Hematopoietic multipotent progenitor cell treated with erythropoietin and hydrocortisone succinate and interleukin-3 and kit ligand, for 15 days (in vitro differentiated cells): Measurements from ENCODE around the gene IFNA1.
"Not testable (repeated sequence)": the region's sequence is repeated elsewhere in the genome, so short reads cannot be mapped to it uniquely, and the experiment has no call there.

Source experiments
- DNase-seq: peaks from one replicate; pipeline ENCODE4 v3.0.0-alpha.2; 2015; ENCODE audit warnings: low spot score

Gene IFNA1

DNA sequence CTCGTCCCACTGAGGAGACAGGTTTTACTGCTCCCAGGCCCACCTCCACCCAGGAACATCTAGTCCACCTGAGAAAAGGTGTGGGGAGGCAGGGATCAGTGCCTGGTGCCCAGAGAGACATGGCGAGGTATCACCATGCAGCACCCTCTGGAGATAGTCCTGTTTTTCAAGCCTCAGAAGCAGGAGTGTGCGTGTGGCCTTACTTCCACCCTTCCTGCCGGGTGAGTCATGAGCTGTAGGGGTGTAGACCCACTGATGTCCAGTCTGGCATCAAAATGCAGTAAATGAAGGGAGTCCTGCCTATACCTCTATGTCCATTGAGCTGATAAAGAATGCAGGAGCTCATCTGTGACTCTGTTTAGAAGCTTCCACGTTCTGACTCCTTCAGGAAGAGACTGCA, 9.1 kb downstream of the IFNA1 start:
- DNase-seq: not testable (repeated sequence)

DNA sequence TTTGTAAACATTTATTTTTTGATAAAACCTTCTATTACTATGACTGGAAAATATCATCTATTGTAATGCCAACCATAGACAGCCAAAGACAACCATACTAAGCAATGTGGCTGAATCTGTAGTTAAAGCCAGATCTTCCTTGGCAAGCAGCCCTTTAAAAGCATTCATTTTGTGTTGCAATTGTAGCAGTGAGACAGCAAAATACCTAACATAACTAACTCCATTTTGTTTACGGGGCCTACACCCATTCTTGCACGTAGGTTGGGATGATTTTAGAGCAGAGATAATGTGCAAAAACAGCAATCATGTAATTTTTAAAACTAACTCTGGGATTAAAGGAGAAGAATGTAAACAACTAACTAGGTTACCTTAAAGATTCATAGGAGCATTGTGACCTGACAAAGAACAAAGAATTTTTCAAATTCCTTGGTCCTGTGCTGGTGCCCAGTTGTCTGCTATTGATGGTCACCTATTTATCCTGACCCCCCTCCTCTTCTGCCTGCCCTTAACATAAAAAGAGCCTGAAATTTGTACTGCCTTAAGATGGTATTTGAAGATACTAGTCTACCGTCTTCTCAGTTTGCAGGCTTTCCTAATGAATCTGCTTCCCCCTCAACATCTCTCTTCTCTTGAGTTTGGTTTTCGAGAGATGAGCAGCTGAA, 10.6 kb downstream of the IFNA1 start:
- no peak for DNase-seq

DNA sequence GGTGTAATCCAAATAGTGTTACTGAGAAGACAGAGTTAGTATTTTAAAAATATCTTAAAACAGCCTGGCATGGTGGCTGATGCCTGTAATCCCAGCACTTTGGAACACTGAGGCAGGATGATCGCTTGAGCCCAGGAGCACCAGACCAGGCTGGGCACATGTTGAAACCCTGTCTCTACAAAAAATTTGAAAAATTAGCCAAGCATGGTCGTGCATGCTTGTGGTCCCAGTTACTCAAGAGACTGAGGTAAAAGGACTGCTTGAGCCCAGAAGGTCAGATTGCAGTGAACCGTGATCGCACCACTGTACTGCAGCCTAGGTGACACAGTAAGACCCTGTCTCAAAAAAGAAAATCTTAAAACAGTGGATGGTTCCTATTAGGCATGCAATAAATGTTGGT, 12.4 kb downstream of the IFNA1 start:
- no peak for DNase-seq

DNA sequence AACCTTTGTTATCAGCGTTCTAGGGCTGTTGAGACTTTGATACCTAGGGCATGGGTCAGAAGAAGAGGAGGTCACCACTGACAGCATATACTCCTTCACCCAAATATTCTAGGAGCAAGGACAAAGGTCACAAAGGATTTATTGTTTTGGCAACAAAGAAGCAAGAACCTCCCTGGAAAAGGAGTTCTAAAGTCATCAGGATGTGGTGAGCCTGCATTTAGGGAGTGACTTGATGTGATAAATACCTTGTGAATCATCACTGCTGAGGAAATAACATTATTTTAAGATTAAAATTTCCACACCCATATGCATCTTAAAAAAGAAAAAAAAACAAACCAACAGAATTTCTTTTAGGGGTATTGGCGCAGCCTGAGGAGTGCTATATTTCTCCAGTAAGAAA, 13.9 kb downstream of the IFNA1 start:
- no peak for DNase-seq

DNA sequence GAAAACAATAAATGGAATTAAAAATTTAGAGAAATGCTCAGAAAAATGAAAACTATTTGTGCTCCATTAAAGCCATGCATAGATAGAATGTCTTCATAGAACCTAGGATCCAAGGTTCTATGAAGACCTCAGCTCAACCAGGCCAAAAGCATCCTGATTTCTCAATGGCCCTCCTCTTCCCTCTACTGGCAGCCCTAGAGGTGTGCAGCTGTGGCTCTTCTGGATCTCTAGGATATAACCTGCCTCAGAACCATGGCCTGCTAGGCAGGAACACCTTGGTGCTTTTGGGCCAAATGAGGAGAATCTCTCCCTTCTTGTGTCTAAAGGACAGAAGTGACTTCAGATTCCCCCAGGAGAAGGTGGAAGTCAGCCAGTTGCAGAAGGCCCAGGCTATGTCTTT, 15.1 kb downstream of the IFNA1 start:
- DNase-seq: no peak

DNA sequence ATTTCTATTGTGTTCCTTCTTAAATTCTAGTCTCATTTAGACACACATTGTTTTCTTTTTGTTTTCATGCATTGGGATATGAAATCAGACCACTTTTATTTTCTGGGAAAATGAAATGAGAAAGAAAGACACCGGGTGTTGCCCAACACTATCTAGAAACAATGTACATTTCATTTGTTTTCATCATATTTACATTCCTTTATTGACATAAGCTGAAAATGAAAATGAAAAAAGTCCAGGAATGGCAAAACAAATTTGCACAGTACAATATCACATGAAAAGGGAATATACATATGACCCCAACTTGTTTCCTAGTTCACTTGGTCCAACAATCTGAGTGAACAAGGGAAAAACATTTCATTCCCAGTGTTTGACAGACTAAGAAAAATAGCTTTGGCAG, 21.1 kb downstream of the IFNA1 start:
- DNase-seq: no peak

DNA sequence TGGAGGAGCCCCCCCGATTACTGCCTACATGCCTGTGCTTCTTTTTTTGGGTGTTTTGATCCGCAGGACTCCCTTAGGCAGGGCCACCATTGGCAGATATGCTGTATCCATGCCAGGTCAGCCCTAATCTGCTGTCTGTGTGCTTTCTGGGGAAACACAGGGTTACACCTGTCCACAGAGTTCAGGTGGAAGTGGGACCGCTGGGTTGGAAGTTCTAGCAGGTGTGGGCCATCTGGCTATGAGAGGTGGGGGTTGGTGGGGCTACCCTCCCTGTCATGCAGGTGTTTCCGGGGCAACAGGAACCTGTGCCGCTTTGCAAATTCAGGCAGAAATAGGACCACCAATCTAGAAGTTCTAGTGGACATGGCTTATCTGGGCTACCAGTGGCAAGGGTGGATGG, 24.9 kb downstream of the IFNA1 start:
- no peak for DNase-seq

DNA sequence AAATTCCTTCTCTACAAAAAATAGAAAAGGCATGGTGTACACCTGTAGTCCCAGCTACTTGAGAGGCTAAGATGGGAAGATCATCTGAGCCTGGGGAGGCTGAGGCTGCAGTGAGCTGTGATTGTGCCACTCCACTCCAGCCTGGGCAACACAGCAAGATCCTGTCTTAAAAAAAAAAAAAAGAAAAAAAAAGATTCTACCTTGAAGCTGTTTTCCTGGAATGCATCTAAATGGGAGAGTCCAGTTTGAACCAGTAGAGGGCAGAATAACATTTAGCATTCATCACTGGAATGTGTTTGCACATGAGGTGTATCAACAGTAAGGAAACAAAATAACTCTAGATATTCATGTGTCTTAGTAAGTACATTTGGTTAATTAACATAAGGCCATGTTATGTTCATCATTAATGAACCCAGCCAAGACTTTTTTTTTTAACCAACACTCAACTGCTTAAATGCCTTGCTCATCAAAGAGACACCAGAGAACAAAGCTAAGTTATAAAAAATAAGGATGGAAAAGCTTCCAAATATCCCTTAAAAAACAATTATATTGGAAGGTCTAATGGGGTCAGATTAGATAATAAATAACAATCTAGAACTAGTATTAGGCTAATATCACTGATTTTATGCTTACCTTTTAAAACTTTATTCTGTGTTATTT, 25.8 kb downstream of the IFNA1 start:
- DNase-seq: peak; percentile 6

DNA sequence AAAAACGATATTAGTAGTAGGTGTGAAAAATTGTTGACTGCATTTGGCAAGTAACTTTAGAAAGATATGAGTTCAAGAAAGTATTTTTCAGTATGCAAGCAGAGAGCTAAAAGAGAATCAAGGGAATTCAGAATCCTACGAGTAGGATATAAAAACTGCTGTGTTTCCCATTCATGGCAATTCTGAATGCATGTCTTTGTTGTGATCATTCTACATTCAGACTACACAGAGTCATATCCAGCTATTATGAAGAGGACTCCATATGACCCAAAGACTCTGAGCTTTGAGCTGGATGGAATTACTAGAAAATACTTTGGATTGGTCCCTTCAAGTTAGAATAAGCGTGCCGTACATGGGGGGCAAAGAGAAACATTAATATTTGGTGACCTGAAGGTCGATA, 29.9 kb downstream of the IFNA1 start:
- no peak for DNase-seq

DNA sequence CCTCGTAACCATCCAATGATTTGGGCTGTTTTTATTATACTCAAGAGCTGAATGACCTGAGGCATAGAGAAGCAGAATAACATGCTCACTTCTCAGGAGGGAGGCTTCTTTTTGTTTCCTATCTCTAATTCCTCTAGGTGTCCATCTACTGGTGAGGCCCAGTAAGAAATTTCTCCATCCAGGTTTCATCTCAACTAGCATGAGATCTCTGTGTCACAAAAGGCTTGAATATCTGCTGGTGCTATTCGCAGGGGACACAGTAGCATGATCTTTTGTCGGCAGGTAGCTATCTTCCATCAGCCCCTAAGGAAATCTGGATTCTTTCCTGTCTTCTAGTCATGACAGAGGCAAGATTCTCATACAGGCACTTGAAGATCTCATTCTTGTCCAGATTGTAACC, 33.0 kb downstream of the IFNA1 start:
- no peak for DNase-seq

DNA sequence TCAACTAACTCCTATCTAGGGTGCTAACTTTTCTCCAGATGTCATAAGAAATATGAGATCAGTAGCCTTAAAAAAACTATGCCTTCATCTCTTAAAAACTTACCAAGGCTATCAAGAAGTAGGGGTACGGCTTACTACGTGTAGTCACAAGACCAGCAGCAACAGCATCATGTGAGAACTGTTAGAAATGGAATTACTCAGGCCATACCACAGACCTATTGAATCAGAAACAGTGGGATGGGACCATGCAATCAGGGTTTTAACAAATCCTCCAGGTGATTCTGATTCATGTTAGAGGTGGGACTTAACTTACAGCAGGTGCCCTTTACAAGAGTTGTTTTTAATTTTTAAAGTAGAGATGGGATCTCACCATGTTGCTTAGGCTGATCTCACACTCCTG, 37.2 kb downstream of the IFNA1 start:
- no peak for DNase-seq

DNA sequence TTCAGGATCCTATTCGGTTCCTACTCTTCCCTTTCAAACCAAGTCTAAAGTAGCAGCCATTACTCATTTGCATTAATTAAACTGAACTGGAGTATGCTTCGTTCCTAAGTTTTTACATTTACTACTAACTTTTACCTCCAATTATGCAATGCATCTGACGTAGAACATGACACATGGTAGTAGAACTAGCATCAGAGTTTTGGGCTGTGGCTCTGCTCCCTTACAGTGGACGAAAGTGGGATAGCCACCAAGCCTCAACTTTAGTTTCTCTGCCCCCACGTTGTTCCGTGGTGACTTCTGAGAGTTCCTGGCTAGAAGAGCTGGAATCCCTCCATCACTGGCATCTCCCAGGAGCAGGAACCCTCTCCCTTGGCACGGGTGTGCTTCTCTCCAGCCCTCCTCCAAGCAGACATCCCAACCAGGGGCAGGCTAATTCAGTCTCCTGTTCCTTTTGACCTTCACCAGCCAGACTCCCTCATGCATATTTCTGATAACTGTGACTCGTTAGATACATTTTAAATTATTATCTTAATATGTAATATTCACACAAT, 39.0 kb downstream of the IFNA1 start:
- no peak for DNase-seq

DNA sequence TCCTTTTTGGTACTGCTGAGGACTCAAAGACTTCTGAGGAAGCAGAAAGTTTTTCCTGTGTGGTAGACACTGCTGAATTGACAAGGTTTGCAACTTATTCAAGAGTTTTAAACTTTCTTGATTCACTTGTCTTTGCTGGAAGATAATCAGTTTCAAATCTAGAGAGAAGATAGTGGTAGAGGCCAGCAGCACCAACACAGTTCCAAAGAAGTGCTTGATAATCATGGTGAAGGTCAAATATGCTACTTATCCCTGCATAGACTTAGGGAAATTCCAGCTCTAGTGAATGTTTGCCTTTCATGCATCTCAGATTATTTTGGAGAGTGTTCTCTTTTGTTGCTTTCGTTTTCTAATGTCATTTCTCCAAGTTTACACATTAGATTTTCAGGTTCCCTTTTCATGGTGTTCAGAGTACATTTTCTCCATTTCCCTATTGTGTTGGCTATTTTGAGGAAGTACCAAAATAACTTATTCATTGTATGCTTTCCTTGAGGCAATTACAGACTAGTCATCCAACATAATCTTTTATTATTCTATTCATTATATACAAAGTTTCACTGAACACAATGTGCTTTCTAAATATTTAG, 41.3 kb downstream of the IFNA1 start:
- no peak for DNase-seq

DNA sequence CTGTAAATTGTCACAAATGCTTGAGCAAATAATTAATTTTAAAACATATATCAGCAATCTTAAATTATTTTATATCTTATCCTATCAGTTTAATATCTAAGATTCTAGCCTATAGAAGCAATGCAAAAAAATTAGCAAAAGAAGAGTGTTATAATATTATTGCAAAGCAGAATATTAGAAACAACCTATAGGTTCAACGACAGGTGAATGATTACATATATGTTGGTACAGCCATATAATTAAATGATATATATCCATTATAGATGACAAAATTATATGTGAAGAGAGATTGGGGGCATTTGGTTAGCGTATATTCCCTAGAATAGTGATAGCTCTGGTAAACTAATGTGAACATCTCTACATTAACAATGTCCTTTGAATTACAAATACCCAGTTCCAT, 42.0 kb downstream of the IFNA1 start, which contains the start of gene IFNE:
TSS of gene IFNE (minus strand) at position 101 of the 400 bp plus-strand sequence. CDS start 619 bp downstream, outside the sequence.
- no peak for DNase-seq
